Measurements from ENCODE around the gene SULT1C3.

SULT1C3 gene

DNA sequence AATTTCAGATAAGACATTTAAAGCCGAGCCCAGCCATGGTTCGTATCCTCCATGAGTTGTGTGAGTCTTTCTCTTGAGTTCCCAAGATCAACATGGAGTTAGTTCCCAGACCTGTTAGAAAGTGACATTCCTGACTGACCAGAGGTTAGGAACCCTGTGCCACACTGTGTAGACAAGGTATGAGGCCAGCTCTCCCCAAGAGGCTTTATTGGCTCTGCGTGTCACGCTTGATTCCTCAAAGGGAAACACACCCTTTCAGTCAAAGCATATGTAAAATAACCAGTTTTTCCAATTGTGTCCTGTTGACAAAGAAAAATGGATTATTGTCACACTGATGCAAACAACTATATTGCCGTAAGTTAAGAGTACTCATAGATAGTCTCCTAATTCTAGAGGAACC is 1.2 kb downstream of the SULT1C3 start:
- Histone ChIP-seq H3K4me3 (ENCODE audit: control insufficient read depth in 1 of 7, extremely low read depth in 1 of 7, insufficient read depth in 4 of 7, low read depth in 2 of 7, low read length in 6 of 7) (no peak overlapping the region), H3K4me1 (ENCODE audit: control extremely low read depth in 1 of 4, control insufficient read depth in 4 of 4, insufficient read depth in 4 of 4, low read length in 3 of 4) (no peaks in the 10 kb centered on the region), H3K36me3 (ENCODE audit: control insufficient read depth in 4 of 4, insufficient read depth in 4 of 4, low read length in 3 of 4) (no peaks in the 10 kb centered on the region), H3K27ac (ENCODE audit: insufficient read depth in 1 of 2, low read depth in 1 of 2, low read length in 2 of 2, poor library complexity in 1 of 2, severe bottlenecking in 2 of 2) (no peak overlapping the region), H3K9me3 (ENCODE audit: control extremely low read depth in 1 of 5, control insufficient read depth in 4 of 5, insufficient read depth in 2 of 5, low read depth in 1 of 5, low read length in 4 of 5) (peaks cover under 1 to 23% (median 8%) of the 10 kb centered on the region in 5 experiments), H3K27me3 (replicated peaks in 2 of 5; ENCODE audit: control insufficient read depth in 4 of 5, insufficient read depth in 5 of 5, low read length in 4 of 5) (no peaks in the 10 kb centered on the region)
- ChIA-PET CTCF (interaction anchor here (1.0 kb wide), 1 partner anchor 12 kb away, joined by 4 read pairs; no protein-coding TSS in a partner anchor), POLR2A (no interaction called here)
- no peak for DNase-seq
- WGBS (ENCODE audit: insufficient coverage), result 94% methylated on average over 2 of the region's 5 CpGs

GRCh38 chr2:108243566-108243965 is 3.8 kb downstream of the SULT1C3 start:
- no peaks in the 10 kb centered on the region for H3K4me1 ChIP-seq (ENCODE audit: control extremely low read depth in 1 of 4, control insufficient read depth in 4 of 4, insufficient read depth in 4 of 4, low read length in 3 of 4)
- H3K27me3 ChIP-seq (replicated peaks in 2 of 5; ENCODE audit: control insufficient read depth in 4 of 5, insufficient read depth in 5 of 5, low read length in 4 of 5), result no peaks in the 10 kb centered on the region
- no CpG with 5 or more reads among the region's 1 CpG for WGBS (ENCODE audit: insufficient coverage)
- POLR2A ChIA-PET, result interaction anchor here (0.7 kb wide), 1 partner anchor 11 kb away, joined by 3 read pairs; no protein-coding TSS in a partner anchor
- CTCF ChIA-PET, result interaction anchor here (1.6 kb wide), 1 partner anchor 25 kb away, joined by 4 read pairs; no protein-coding TSS in a partner anchor
- peaks cover 0 to 8% (median 0%) of the 10 kb centered on the region in 5 experiments for H3K9me3 ChIP-seq (ENCODE audit: control extremely low read depth in 1 of 5, control insufficient read depth in 4 of 5, insufficient read depth in 2 of 5, low read depth in 1 of 5, low read length in 4 of 5)
- H3K27ac ChIP-seq (ENCODE audit: insufficient read depth in 1 of 2, low read depth in 1 of 2, low read length in 2 of 2, poor library complexity in 1 of 2, severe bottlenecking in 2 of 2), result no peak overlapping the region
- no peaks in the 10 kb centered on the region for H3K36me3 ChIP-seq (ENCODE audit: control insufficient read depth in 4 of 4, insufficient read depth in 4 of 4, low read length in 3 of 4)
- H3K4me3 ChIP-seq (ENCODE audit: control insufficient read depth in 1 of 7, extremely low read depth in 1 of 7, insufficient read depth in 4 of 7, low read depth in 2 of 7, low read length in 6 of 7), result no peak overlapping the region
- DNase-seq, result no peak

DNA sequence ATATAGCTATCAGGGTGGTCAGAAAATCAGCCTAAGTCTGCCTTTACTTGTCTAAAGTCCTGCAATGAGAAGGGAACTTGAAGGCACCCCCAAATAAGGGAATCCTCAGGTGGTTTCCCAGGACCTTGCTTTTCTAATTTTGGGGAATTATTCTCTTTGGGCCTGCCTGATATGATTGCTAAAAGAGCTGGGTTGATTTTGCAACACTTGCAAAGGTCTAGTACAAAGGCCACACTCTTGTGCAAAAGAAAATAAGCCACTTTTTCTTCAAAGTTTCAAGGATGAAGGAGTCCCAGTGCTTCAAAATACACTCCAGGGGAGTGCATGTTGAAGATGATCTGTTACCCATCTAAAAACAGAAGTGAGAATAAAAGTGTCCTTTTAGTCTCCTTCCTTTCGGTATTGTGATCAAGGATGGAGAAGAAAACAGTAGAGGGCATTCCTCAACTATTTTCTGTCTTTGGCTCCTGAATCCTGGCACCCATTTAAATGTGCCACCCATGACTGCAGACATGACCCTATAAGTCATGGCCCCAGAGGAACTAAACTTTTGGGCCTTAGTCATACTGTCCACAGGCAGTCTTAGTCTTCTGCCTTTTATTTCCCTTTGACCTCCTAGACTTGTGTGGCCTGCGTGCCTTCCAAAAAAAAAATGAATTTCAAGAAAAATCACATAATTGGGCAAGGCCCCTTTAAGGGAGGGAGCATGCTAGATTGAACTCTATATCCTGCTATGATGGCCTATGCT is 5.1 kb downstream of the SULT1C3 start:
- Histone ChIP-seq H3K27me3 (replicated peaks in 2 of 5; ENCODE audit: control insufficient read depth in 4 of 5, insufficient read depth in 5 of 5, low read length in 4 of 5) (no peaks in the 10 kb centered on the region), H3K36me3 (ENCODE audit: control insufficient read depth in 4 of 4, insufficient read depth in 4 of 4, low read length in 3 of 4) (no peaks in the 10 kb centered on the region), H3K9me3 (ENCODE audit: control extremely low read depth in 1 of 5, control insufficient read depth in 4 of 5, insufficient read depth in 2 of 5, low read depth in 1 of 5, low read length in 4 of 5) (peaks cover 0 to 6% (median 0%) of the 10 kb centered on the region in 5 experiments), H3K27ac (ENCODE audit: insufficient read depth in 1 of 2, low read depth in 1 of 2, low read length in 2 of 2, poor library complexity in 1 of 2, severe bottlenecking in 2 of 2) (no peak overlapping the region), H3K4me3 (ENCODE audit: control insufficient read depth in 1 of 7, extremely low read depth in 1 of 7, insufficient read depth in 4 of 7, low read depth in 2 of 7, low read length in 6 of 7) (no peak overlapping the region), H3K4me1 (ENCODE audit: control extremely low read depth in 1 of 4, control insufficient read depth in 4 of 4, insufficient read depth in 4 of 4, low read length in 3 of 4) (no peaks in the 10 kb centered on the region)
- 95% methylated on average over 2 of the region's 2 CpGs for WGBS (ENCODE audit: insufficient coverage)
- no peak for DNase-seq
- POLR2A ChIA-PET, result no interaction called here
- CTCF ChIA-PET, result interaction anchor here (1.6 kb wide), 1 partner anchor 26 kb away, joined by 4 read pairs; no protein-coding TSS in a partner anchor

GRCh38 chr2:108253106-108253505 is 13.3 kb downstream of the SULT1C3 start:
- ChIA-PET CTCF (interaction anchor here (1.6 kb wide), 1 partner anchor 12 kb away, joined by 4 read pairs; no protein-coding TSS in a partner anchor), POLR2A (no interaction called here)
- no peak for DNase-seq
- WGBS (ENCODE audit: insufficient coverage), result no CpG with 5 or more reads among the region's 1 CpG
- H3K36me3 ChIP-seq (ENCODE audit: control insufficient read depth in 4 of 4, insufficient read depth in 4 of 4, low read length in 3 of 4), result no peaks in the 10 kb centered on the region
- no peaks in the 10 kb centered on the region for H3K27me3 ChIP-seq (replicated peaks in 2 of 5; ENCODE audit: control insufficient read depth in 4 of 5, insufficient read depth in 5 of 5, low read length in 4 of 5)
- H3K4me3 ChIP-seq (ENCODE audit: control insufficient read depth in 1 of 7, extremely low read depth in 1 of 7, insufficient read depth in 4 of 7, low read depth in 2 of 7, low read length in 6 of 7), result no peak overlapping the region
- H3K27ac ChIP-seq (ENCODE audit: insufficient read depth in 1 of 2, low read depth in 1 of 2, low read length in 2 of 2, poor library complexity in 1 of 2, severe bottlenecking in 2 of 2), result no peak overlapping the region
- H3K4me1 ChIP-seq (ENCODE audit: control extremely low read depth in 1 of 4, control insufficient read depth in 4 of 4, insufficient read depth in 4 of 4, low read length in 3 of 4), result no peaks in the 10 kb centered on the region
- H3K9me3 ChIP-seq (ENCODE audit: control extremely low read depth in 1 of 5, control insufficient read depth in 4 of 5, insufficient read depth in 2 of 5, low read depth in 1 of 5, low read length in 4 of 5), result no peaks in the 10 kb centered on the region

DNA sequence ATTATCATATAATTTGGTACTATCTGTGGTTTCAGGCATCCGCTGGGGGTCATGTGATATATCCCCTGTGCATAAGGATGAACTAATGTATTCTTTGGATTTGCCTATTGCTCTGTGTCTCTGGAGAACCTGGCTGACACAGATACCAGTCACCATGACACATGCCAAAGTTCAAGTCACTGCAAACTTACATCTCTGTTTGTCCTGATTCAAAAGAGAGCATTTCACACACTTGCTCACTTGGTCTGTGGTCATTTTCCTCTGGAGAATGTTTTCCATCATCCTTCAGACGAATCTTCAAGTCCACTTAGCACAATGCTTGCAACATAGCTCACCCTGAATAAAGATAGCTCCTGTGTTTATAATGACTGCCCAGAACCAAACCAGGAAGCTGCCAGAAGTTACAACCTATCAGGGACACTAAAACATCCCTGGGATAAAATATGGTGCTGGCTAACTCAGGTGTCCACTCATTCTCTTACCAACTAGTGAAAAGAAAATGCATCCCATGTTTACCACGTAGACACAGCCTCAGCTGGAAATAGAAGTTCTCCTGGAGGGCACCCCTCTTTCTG is 18.1 kb downstream of the SULT1C3 start:
- no peaks in the 10 kb centered on the region for H3K27me3 ChIP-seq (replicated peaks in 2 of 5; ENCODE audit: control insufficient read depth in 4 of 5, insufficient read depth in 5 of 5, low read length in 4 of 5)
- no peak overlapping the region for H3K4me3 ChIP-seq (ENCODE audit: control insufficient read depth in 1 of 7, extremely low read depth in 1 of 7, insufficient read depth in 4 of 7, low read depth in 2 of 7, low read length in 6 of 7)
- CTCF ChIA-PET, result no interaction called here
- H3K27ac ChIP-seq (ENCODE audit: insufficient read depth in 1 of 2, low read depth in 1 of 2, low read length in 2 of 2, poor library complexity in 1 of 2, severe bottlenecking in 2 of 2), result no peak overlapping the region
- WGBS (ENCODE audit: insufficient coverage), result 100% methylated on average over 1 of the region's 3 CpGs
- POLR2A ChIA-PET, result no interaction called here
- H3K9me3 ChIP-seq (ENCODE audit: control extremely low read depth in 1 of 5, control insufficient read depth in 4 of 5, insufficient read depth in 2 of 5, low read depth in 1 of 5, low read length in 4 of 5), result peaks cover 0 to 1% (median 0%) of the 10 kb centered on the region in 5 experiments
- no peaks in the 10 kb centered on the region for H3K36me3 ChIP-seq (ENCODE audit: control insufficient read depth in 4 of 4, insufficient read depth in 4 of 4, low read length in 3 of 4)
- no peak for DNase-seq
- H3K4me1 ChIP-seq (ENCODE audit: control extremely low read depth in 1 of 4, control insufficient read depth in 4 of 4, insufficient read depth in 4 of 4, low read length in 3 of 4), result no peaks in the 10 kb centered on the region

DNA sequence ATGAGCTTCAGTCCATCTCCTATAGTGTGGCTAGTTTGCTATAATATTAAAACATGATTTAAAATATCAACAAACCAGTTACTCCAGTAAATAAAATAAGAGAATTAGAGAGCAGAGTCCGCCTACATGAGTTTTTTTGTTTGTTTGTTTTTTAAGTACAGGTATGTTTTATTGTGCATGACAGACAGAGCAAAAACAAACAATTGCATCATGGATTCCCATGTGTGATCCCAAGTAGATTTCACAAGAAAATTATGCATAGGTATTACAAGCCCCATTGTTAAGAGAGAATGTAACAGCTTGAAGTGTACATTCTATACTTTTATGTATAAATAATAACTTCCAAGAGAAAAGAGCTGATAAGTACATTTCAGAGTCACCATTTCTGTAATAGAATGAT is 21.0 kb downstream of the SULT1C3 start:
- peaks cover 0 to 1% (median 0%) of the 10 kb centered on the region in 5 experiments for H3K9me3 ChIP-seq (ENCODE audit: control extremely low read depth in 1 of 5, control insufficient read depth in 4 of 5, insufficient read depth in 2 of 5, low read depth in 1 of 5, low read length in 4 of 5)
- DNase-seq, result no peak
- H3K4me3 ChIP-seq (ENCODE audit: control insufficient read depth in 1 of 7, extremely low read depth in 1 of 7, insufficient read depth in 4 of 7, low read depth in 2 of 7, low read length in 6 of 7), result no peak overlapping the region
- no peaks in the 10 kb centered on the region for H3K27me3 ChIP-seq (replicated peaks in 2 of 5; ENCODE audit: control insufficient read depth in 4 of 5, insufficient read depth in 5 of 5, low read length in 4 of 5)
- CTCF ChIA-PET, result no interaction called here
- H3K4me1 ChIP-seq (ENCODE audit: control extremely low read depth in 1 of 4, control insufficient read depth in 4 of 4, insufficient read depth in 4 of 4, low read length in 3 of 4), result no peaks in the 10 kb centered on the region
- POLR2A ChIA-PET, result no interaction called here
- H3K36me3 ChIP-seq (ENCODE audit: control insufficient read depth in 4 of 4, insufficient read depth in 4 of 4, low read length in 3 of 4), result no peaks in the 10 kb centered on the region
- WGBS (ENCODE audit: insufficient coverage), result no CpG with 5 or more reads among the region's 1 CpG
- no peak overlapping the region for H3K27ac ChIP-seq (ENCODE audit: insufficient read depth in 1 of 2, low read depth in 1 of 2, low read length in 2 of 2, poor library complexity in 1 of 2, severe bottlenecking in 2 of 2)

- ChIA-PET CTCF (no interaction called here), POLR2A (no interaction called here)
- Histone ChIP-seq H3K4me3 (ENCODE audit: control insufficient read depth in 1 of 7, extremely low read depth in 1 of 7, insufficient read depth in 4 of 7, low read depth in 2 of 7, low read length in 6 of 7) (no peak overlapping the region), H3K27ac (ENCODE audit: insufficient read depth in 1 of 2, low read depth in 1 of 2, low read length in 2 of 2, poor library complexity in 1 of 2, severe bottlenecking in 2 of 2) (no peak overlapping the region), H3K9me3 (ENCODE audit: control extremely low read depth in 1 of 5, control insufficient read depth in 4 of 5, insufficient read depth in 2 of 5, low read depth in 1 of 5, low read length in 4 of 5) (peaks cover 0 to 1% (median 0%) of the 10 kb centered on the region in 5 experiments), H3K27me3 (replicated peaks in 2 of 5; ENCODE audit: control insufficient read depth in 4 of 5, insufficient read depth in 5 of 5, low read length in 4 of 5) (no peaks in the 10 kb centered on the region), H3K4me1 (ENCODE audit: control extremely low read depth in 1 of 4, control insufficient read depth in 4 of 4, insufficient read depth in 4 of 4, low read length in 3 of 4) (peaks cover 0 to under 1% (median 0%) of the 10 kb centered on the region in 4 experiments), H3K36me3 (ENCODE audit: control insufficient read depth in 4 of 4, insufficient read depth in 4 of 4, low read length in 3 of 4) (no peaks in the 10 kb centered on the region)
- DNase-seq, result no peak
- WGBS (ENCODE audit: insufficient coverage), result 100% methylated on average over 1 of the region's 1 CpG
Measured at GRCh38 chr2:108262036-108262435, 22.3 kb downstream of the SULT1C3 start.

Measured in common myeloid progenitor, CD34-positive (primary cell).